Thoracic aorta endothelial cell (primary cell): ENCODE data around the gene ZNF80. TPM values are rescaled to one million over a fixed set of nuclear protein-coding genes. Genes with fewer than 3 reads are reported as not detected.

ENCODE experiments used
- total RNA-seq: library from RNA; depleted of rRNA; stranded (reverse); fragments of >200 nt; gene quantifications from 2 replicates; pipeline ENCODE4 v1.2.3, GENCODE V29; 2012

ZNF80 gene
- not detected in 2 replicates for total RNA-seq

GRCh38 chr3:114237478-114237877, at the start of gene ZNF80:
Gene ZNF80, minus strand, starts transcription at chr3:114237578. Its CDS starts 504 bp downstream, at chr3:114237074.

Other genes starting within 250 kb of the ZNF80 start
- gene CCDC191, start 181.1 kb downstream of the ZNF80 start, total RNA-seq = 2.1 TPM in 2 replicates
- gene QTRT2, start 180.8 kb downstream of the ZNF80 start, total RNA-seq = 44.2 and 50.5 TPM in 2 replicates
- gene DRD3, start 58.5 kb downstream of the ZNF80 start, total RNA-seq = not detected in 2 replicates
- gene TIGIT, start 56.5 kb upstream of the ZNF80 start, total RNA-seq = not detected in 2 replicates